Measurements from ENCODE around the gene ODAD3.
"Not testable (repeated sequence)": the region's sequence is repeated elsewhere in the genome, so short reads cannot be mapped to it uniquely, and the experiment has no call there.

ODAD3 gene

GRCh38 chr19:11435057-11435832 lies at the start of gene ODAD3, which contains the start of gene PRKCSH:
Gene ODAD3 (minus strand): TSS chr19:11435121. CDS start chr19:11435016, 105 bp downstream.
Gene PRKCSH (plus strand): TSS chr19:11435635. CDS start chr19:11436118, 483 bp downstream.
- DNase-seq (ENCODE audit: low spot score): peak; percentile 99

DNA sequence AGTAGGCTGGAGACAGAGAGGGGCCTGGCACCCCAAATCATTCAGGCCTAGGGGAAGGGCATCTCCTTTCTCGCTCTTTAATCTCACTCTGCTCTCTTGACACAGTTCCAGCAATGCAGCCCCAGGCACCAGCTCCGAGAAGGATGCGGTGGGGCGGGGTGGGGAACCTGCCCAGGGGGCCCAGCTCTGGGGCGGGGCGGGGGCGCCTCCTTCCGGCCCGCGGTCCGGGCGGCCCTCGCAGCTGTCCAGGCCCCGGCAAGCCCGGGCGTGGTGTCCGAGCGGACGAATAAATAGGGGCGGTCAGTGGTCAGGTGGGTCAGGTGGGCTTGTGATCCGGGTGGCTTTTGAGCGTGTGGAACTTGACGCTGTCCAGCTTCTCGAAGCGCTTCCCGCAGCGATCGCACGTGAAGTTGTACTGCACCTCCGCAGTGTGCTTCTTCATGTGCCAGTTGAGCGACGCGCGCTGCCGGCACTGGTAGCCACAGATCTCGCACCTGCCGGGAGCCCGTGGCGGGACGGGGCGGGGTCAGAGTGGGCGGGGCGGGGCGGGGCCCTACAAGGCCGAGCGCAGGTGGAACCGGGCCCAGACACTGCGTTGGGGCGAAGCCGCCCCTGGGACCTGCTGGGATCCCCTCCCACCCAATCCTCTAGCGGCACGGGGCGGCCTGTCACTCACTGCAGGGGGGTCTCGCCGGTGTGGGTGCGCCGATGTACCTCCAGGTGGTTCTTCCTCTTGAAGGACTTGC lies 48.6 kb upstream of the ODAD3 start:
- DNase-seq (ENCODE audit: low spot score): no peak

DNA sequence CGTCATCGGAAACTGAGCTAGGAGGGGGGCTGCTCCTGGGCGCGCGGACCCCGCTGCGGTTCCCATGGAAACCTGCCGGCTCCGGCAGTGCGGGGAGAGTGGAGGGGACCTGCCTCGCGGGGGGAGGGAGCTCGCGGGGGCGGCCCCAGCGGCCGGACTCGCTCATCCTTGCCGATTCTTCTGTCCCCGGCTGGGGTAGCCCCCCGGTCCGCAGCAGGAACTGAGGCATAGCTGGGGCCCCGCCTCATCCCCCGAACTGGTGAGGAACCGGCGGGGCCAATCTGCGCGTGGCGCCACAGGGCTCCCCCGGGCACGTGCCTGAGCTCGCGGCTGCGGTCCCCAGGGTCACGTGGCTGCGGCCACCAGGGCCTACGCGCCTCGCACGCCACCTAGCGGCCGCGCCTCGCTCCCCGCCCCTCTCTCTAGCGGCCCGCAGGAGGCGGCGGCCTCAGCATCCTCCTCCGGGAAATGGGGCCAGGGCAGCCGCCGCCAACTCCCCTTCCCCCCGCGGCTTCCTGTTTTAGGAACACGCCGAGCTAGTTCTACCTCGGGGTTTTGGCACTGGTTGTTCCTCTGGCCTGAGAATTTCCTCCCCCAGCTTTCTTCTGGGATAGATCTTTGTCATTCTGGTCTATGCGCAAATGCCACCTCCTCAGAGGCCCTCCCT lies 47.6 kb upstream of the ODAD3 start:
- DNase-seq (ENCODE audit: low spot score): peak; percentile 95

GRCh38 chr19:11481534-11482383 lies 46.8 kb upstream of the ODAD3 start:
- peak; percentile 89 for DNase-seq (ENCODE audit: low spot score)

GRCh38 chr19:11480715-11481533 lies 46.0 kb upstream of the ODAD3 start, which contains the start of gene ELAVL3:
Gene ELAVL3 (minus strand): TSS chr19:11481046. CDS start chr19:11480608, 438 bp downstream.
- DNase-seq (ENCODE audit: low spot score): peak; percentile 17

- no peak for DNase-seq (ENCODE audit: low spot score)
Observed at GRCh38 chr19:11479898-11480714, 45.2 kb upstream of the ODAD3 start.

DNA sequence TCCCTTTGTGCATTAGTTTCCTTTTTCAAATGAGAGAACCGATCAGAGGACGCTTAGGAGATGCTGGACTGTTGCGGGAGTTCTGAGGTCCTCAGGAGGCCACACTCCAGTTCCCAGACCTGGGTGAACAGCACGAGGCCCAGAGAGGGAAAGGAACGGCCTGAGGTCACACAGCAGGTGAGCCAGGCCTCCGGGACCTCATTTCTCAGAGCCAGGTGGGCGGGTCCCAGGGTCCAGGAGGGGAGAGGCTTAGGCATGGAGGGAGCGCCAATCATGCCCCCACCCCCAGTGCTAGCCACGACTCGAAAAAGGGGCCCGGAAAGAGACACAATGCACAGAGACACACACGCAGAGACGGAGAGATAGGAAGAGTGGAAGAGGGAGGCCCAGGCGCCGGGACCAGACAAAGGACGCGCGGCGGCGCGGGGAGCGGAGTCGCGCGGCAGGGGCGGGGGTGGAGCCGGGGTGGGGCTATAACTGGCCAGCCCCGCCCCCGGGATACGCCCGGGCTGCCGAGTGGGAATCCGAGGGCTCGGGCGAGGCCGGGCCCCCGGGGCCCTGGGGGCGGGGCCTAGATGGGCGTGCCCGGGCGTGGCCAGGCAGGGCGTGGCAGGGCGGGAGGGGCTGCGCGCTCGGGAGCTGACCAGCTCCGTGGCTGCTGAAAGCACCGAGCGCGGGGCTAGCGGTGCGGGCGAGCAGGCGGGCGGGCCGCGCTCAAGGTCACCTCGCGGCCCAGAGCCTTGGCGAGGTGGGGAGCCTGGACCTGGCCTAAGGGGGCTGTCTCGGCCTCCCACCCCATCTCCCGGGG lies 44.4 kb upstream of the ODAD3 start:
- peak; percentile 63 for DNase-seq (ENCODE audit: low spot score)

- DNase-seq (ENCODE audit: low spot score): no peak
Observed at GRCh38 chr19:11478167-11479089, 43.5 kb upstream of the ODAD3 start.

DNA sequence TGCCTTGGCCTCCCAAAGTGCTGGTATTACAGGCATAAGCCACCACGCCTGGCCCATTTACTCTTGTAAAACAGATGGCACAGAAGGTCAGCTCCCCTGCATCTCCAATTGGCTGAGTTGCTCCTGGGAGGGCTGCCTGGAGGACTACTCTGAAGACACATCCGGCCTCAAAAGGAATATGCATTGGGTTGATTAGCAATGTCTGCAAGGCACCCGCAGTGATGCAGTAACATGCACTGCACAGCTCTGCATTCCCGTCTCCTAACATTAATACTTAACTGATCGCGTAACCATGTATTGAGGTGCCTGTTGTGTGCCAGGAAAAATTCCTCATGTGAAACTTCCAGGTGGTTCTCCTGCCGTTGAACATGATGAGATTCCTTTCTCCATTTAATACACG lies 40.9 kb upstream of the ODAD3 start:
- DNase-seq (ENCODE audit: low spot score): no peak

DNA sequence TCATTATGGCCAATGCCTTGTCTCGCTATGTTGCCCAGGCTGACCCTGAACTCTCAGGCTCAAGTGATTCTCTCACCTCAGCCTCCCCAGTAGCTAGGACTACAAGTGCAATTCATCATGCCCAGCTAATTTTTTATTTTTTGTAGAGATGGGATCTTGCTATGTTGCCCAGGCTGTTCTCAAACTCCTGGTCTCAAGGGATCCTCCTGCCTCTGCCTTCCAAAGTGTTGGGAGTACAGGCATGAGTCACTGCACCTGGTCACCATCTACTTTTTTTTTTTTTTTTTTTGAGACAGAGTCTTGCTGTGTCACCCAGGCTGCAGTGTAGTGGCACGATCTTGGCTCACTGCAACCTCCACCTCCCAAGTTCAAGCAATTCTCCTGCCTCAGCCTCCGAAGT lies 40.4 kb upstream of the ODAD3 start:
- not testable (repeated sequence) for DNase-seq (ENCODE audit: low spot score)

- no peak for DNase-seq (ENCODE audit: low spot score)
Observed at GRCh38 chr19:11473725-11474124, 38.8 kb upstream of the ODAD3 start.

DNA sequence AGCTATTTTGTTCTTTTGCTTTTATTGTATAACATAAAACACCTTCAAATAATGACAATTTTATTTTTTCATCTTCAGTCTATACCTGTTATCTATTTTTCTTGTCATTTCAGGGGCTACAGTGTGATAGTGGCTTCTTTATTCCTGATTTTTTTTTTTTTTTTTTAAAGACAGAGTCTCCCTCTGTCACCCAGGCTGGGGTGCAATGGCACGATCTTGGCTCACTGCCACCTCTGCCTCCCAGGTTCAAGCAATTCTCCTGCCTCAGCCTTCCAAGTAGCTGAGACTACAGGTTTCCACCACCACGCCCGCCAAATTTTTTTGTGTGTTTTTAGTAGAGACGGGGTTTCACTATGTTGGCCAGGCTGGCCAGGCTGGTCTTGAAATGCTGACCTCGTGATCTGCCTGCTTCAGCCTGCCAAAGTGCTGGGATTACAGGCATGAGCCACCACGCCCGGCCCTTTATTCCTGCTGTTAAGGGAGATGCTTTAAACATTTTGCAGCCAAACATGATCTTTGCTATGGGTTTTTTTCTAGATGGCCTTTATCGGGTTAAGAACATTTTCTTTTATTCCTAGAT lies 33.4 kb upstream of the ODAD3 start:
- not testable (repeated sequence) for DNase-seq (ENCODE audit: low spot score)

DNA sequence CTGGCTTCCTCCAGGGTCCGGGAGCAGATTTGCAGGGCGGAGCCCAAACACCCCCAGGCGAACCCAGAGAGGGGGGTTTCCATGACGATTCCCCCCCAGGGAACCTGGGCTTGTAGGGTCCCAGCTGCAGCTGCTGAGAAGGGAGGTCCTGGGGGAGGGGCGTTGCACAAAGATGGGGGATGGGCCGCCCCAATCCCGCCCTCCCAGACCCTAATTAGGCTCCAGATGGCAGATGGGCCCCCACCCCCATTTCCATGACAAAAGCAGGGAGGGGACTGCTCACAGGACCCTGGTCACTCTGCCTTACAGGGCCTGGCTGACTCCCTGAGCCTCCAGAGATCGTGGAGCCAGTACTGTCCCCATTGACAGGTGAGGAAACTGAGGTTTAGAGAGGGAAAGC lies 30.7 kb upstream of the ODAD3 start:
- no peak for DNase-seq (ENCODE audit: low spot score)

GRCh38 chr19:11464333-11465265 lies 29.7 kb upstream of the ODAD3 start:
- no peak for DNase-seq (ENCODE audit: low spot score)

DNA sequence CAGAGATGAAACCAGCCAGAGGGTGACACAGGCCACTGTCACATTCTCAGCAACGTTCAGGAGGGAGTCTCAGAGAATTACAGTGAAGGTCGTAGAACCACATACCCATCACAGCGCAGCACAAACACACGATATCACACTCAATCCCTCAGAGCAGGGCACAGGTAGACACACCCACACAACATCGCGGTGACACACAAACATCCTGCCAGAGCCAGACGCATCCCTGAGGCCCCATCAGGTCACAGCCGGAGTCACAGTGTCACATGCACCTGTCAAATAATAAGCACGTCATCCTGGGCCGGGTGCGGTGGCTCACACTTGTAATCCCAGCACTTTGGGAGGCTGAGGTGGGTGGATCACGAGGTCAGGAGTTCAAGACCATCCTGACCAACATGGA lies 28.5 kb upstream of the ODAD3 start:
- DNase-seq (ENCODE audit: low spot score): no peak

DNA sequence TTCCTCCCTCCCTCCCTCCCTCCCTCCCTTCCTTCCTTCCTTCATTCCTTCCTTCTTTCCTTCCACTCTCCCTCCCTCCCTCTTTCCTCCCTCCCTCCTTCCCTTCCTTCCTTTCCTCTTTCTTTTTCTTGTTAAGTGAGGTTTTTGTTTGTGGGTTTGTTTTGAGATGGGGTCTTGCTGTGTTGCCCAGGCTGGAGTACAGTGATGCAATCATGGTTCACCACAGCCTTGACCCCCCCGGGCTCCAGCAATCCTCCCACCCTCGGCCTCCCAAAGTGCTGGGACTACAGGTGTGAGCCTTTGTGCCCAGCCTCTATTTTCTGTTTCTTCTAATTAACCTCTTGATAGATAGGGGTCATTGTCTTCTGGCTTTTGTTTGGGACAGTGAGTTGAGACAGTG lies 26.5 kb upstream of the ODAD3 start:
- no peak for DNase-seq (ENCODE audit: low spot score)

All from GM03348 (cell line).